Thyroid gland (tissue), 4 donors: Measurements from ENCODE around the gene CAPG.

Source experiments
- CTCF ChIP-seq, 6 experiments: fragments of 200-600 bp in 3 of 6; fragments of 450-650 bp in 3 of 6; sonication (generic) in 3 of 6; IDR thresholded peaks; one replicate each; pipeline ENCODE4 v1.5.1; 2016 to 2019; ENCODE audit warnings: antibody characterized with exemption in 6 of 6, mild to moderate bottlenecking in 2 of 6, inconsistent platforms in 1 of 6, moderate library complexity in 1 of 6
- POLR2A ChIP-seq, 2 donors: fragments of 450-650 bp; IDR thresholded peaks; one replicate each; pipeline ENCODE4 v1.6.1; 2017; ENCODE audit warnings: antibody characterized with exemption in 2 of 2, mild to moderate bottlenecking in 2 of 2, moderate library complexity in 1 of 2

GRCh38 chr2:85371045-85371444 lies 39.1 kb downstream of the CAPG start:
- no peak for TF ChIP-seq CTCF (IDR thresholded peaks at IDR 0.05)
- TF ChIP-seq POLR2A (IDR thresholded peaks at IDR 0.05) = no peak
